GM18870 (cell line): ENCODE data around the gene CDKAL1.
"Not testable (repeated sequence)": the region's sequence is repeated elsewhere in the genome, so short reads cannot be mapped to it uniquely, and the experiment has no call there.

Experiments
- ATAC-seq: cut with Tn5 transposase; IDR thresholded peaks from one replicate; pipeline ENCODE4 v1.9.1; 2021; ENCODE audit warnings: moderate library complexity; ENCODE audit not compliant: unreplicated experiment

The CDKAL1 gene

DNA sequence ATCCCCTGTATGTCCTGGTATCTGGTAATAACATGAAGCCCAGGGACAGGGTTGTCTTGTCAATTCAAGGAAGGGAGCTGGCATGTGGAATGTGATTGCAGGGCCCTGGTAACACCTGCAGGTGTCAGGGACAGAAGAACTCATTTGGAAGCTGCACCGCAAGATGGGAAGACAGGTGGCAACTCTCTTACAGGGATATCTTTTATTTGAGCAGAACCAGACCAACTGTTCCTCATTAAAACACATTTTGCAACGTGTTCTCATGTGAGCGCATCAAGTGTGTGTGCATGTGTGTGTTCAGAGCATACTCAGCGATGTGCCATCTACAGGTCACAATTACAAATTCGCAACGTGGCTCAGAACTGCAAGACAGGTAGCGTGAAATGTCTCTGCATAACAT, 688.4 kb downstream of the CDKAL1 start:
- ATAC-seq: no peak

DNA sequence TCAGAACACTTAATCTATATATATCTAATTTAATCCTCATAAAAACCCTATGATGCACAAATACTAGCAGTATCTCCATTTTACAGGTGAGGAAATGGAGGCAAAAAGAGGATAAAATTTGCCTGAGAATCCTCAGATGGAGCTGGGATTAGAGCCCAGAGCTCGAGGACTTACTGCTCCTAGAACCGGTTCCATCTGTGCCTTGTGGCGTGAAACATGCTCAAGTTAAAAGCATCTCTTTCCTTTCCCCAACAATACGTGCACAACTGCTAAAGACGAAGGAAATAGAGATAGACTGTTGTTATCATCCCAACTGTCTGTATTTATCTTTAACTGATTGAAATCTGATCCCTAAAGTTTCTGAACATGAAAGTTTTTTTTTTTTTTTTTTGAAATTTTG, 691.7 kb downstream of the CDKAL1 start:
- ATAC-seq: no peak

- ATAC-seq: no peak
Measured at GRCh38 chr6:21227486-21227885, 693.2 kb downstream of the CDKAL1 start.

DNA sequence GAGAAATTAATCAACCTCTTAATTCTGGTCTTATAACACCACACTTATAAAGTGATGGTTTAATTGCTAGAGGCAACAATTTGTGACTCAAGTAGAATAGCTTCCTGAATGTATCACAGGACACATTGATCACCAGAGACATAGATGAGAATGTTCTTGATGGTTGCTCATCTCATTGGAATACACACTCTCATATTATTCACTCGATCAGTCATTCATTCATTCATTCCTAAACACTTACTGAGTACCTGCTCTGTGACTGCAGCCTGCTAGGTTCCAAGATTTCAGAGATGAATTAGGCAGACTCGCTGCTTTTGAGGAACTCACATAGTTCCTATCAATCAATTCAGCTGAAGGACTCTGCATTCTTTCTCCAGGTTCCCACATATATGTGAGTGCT, 694.2 kb downstream of the CDKAL1 start:
- no peak for ATAC-seq

DNA sequence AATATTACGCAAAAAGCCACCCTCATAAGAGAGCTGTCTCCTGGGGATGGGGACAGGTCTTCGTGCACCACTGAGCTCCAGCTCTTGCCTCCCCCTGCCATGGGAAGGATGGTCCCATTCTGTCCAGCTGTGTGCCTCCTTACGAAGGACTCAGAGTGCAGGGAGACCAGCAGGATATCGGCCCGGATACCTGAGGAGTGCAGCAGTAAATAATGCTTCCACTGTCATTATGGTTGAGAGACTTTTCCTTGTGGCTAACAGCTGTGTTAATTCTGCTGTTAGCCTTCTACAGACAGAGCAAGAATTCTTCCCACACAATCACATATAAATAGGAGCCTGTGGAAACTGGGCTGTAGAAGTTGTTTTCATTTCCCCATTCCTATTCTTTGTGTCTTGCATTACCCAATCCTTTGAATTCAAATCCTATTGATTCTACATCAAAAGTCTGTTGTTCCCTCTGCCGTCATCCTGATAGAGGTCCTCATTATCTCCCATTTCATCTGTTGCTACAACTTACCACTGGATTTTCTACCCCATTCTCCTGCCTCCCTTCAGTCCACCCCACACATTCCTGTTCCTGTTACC, 694.7 kb downstream of the CDKAL1 start:
- ATAC-seq: no peak

DNA sequence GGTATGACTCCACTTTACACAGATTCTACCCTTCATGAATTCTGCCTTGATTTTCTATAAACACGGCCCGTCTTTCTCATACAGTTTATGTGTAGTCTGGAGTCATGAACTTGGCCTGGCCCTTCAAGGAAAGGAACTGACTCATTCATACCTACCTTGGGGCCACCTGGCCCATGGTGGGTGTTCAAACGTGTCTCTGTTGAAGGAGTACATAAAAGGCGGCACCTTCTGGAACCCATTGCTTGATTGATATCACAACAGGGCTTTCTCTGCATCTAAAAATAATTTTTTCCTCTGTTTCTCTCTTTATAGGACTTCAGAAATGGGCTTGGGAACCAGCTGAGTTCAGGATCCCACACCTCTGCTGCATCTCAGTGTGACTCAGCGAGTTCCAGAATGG, 696.3 kb downstream of the CDKAL1 start:
- ATAC-seq: no peak

DNA sequence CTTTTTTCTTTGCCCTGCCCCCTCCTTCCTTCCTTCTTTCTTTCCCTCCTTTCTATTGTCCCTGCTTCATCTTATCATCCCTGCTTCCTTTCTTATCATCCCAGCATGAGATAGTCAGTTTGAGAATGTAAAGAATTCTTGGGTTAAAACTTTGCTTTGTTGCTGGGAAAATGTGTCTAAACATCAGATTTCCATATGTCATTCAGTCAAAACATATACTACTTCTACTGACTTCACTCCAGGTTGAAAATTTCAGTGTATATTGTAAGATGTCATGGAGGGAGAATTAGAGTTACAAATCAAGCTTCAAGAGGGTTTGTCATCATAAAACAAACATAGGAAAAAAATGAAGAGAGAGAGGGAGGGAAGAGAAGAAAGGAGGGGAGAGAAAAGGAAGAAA, 700.9 kb downstream of the CDKAL1 start:
- no peak for ATAC-seq

- ATAC-seq: no peak
Measured at GRCh38 chr6:21238208-21238607, 704.0 kb downstream of the CDKAL1 start.

DNA sequence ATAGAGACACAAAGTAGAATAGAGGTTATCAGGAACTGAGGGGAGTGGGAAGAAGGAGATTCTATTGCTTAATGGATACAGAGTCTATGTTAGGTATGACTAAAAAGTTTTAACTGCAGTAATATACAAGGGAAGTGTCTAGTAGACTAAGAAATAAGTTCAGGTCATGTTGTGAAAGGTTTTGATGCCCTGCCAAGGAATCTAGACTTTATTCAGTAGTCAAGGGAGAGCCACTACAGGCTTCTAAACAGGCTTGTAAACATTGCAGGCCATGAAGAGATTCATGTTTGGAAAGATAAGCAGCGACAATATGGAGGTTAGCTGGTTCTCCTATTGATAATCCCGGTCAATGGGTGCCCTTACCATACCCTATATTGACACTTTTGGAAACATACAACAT, 706.5 kb downstream of the CDKAL1 start:
- no peak for ATAC-seq

- no peak for ATAC-seq
Measured at GRCh38 chr6:21241231-21242130, 707.2 kb downstream of the CDKAL1 start.

DNA sequence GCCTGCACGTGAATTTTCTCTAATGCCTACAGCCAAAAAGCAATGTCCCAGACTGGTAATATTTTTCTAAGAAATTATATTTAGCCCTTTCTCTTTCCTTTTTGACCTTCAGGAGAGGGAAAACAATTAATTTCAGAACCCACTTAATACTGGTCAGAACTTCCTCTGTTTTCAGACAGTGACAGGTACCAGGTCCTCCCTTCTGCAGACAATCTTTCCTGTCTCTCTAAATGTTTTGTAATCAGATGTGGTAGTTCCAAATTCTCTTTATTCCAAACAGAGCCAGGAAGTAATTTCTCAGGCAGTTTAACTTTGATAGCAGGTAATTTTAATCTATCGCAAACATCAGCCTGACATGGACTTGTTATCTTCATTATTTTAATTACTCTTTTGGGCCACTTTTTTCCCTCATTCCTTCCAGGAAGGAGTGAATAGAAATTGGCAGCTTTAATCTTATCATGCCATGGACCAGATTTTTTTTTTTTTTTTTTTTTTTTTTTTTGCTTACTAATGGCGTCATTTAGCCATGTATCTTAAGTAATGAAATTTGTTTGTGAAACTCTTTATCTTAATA, 710.7 kb downstream of the CDKAL1 start:
- no peak for ATAC-seq

DNA sequence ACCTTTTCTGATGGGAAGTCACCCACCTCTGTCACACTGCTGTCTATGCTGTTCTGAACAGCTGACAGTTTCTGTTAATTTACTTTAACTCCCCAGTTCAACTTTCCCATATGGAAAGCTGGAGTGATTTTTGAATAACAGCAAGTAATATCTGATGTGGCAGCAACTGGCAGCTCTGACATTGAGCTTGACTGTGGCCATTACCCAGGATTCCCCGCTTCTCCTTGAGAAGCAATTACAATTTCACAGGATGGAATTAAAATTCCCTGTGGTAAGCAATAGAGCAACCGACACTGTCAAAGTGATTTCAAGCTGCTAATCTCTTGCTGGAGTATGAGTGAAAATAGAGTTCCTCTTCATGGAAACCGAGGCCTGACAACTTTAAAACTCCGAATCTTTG, 711.2 kb downstream of the CDKAL1 start:
- no peak for ATAC-seq

- no peak for ATAC-seq
Measured at GRCh38 chr6:21246075-21246474, 711.8 kb downstream of the CDKAL1 start.

- not testable (repeated sequence) for ATAC-seq
Measured at GRCh38 chr6:21254460-21254859, 720.2 kb downstream of the CDKAL1 start.

- ATAC-seq: no peak
Measured at GRCh38 chr6:21256197-21256596, 721.9 kb downstream of the CDKAL1 start.

DNA sequence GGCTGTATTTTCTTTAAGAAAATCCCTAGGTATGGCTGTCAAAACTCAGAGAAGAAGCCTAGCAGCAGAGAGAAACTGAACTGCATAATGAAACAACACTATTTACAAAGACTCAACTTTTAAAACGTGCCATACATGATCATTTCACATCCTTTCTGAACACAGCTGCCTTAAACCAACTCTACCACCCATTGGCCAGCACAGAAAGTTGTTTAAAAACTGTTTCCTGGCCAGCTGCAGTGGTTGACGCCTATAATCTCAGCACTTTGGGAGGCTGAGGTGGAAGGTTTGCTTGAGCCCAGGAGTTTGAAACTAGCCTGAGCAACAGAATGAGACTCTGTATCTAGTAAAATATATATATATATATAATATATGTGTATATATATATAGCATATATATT, 722.9 kb downstream of the CDKAL1 start:
- ATAC-seq: no peak

DNA sequence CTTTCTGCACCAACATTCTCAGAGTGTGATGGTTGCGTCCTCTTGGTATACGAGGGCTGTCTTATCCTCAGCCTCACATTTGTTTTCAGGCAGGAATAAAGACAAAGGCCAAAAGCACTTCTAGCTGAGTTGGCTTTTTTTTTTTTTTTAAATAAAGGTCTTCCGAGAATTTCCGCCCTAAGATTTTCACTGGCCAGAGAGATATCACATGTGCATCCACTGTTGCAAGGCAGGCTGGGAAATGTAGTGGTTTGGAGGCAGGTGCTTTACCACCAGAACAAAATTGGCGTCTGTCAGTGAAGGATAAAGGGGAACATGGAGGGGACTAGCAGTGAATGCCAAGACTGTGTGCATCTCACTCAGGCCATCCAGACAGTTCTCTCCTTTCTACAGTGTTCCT, 724.4 kb downstream of the CDKAL1 start:
- no peak for ATAC-seq

DNA sequence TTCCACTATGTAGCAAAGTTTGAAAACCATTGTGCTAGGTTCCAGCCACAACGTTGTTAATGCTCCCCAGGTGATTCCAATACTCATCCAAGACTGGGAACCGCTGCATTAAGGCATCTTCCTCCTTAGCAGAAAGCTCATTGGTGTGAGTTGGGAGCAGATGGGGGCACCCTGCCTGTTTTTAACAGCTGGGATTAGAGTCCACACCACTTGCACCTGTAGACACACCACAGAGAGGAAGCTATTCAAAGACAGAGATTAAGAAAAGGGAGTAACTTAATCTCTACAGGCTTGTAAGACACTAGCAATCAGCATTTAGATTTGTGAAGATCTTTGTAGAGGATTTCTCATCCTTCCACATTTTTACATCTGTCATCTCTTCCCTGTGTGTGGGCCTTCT, 725.4 kb downstream of the CDKAL1 start:
- ATAC-seq: no peak

GRCh38 chr6:21262504-21262903, 728.2 kb downstream of the CDKAL1 start:
- ATAC-seq: no peak

GRCh38 chr6:21263531-21264287, 729.5 kb downstream of the CDKAL1 start:
- peak; percentile 78 for ATAC-seq

GRCh38 chr6:21264288-21265033, 730.2 kb downstream of the CDKAL1 start:
- ATAC-seq: no peak
